ENCODE data around the gene UBQLN1.

GRCh38 chr9:83715794-83716193 lies 8.0 kb upstream of the UBQLN1 start:
- TF ChIP-seq CTCF (conservative IDR thresholded peaks at IDR 0.05), result no peak
- no peak for TF ChIP-seq ZFX (IDR thresholded peaks at IDR 0.05)
